ENCODE data around the gene FAM234A.
"Not testable (repeated sequence)": the region's sequence is repeated elsewhere in the genome, so short reads cannot be mapped to it uniquely, and the experiment has no call there.

Gene FAM234A

GRCh38 chr16:266258-267164 lies 31.9 kb downstream of the FAM234A start:
- no peak for DNase-seq

- not testable (repeated sequence) for DNase-seq
Observed at GRCh38 chr16:267562-267961, 32.9 kb downstream of the FAM234A start.

- DNase-seq = peak; percentile 55
Observed at GRCh38 chr16:268141-269053, 33.8 kb downstream of the FAM234A start.

GRCh38 chr16:269061-269796 lies 34.6 kb downstream of the FAM234A start:
- no peak for DNase-seq

- DNase-seq = no peak
Observed at GRCh38 chr16:270381-271255, 36.0 kb downstream of the FAM234A start.

- DNase-seq = no peak
Observed at GRCh38 chr16:272633-273546, 38.3 kb downstream of the FAM234A start.

- no peak for DNase-seq
Observed at GRCh38 chr16:273547-274421, 39.2 kb downstream of the FAM234A start.

GRCh38 chr16:275041-275641 lies 40.5 kb downstream of the FAM234A start:
- DNase-seq = no peak

- no peak for DNase-seq
Observed at GRCh38 chr16:275786-276232, 41.2 kb downstream of the FAM234A start, which contains the start of gene RGS11. TSS of gene RGS11 (minus strand) at chr16:275944. CDS start at chr16:275911, 33 bp downstream.

- no peak for DNase-seq
Observed at GRCh38 chr16:276426-277077, 41.9 kb downstream of the FAM234A start.

- DNase-seq = peak; percentile 46
Observed at GRCh38 chr16:278863-279366, 44.3 kb downstream of the FAM234A start.

GRCh38 chr16:279531-279930 lies 44.9 kb downstream of the FAM234A start:
- no peak for DNase-seq

GRCh38 chr16:280005-280460 lies 45.4 kb downstream of the FAM234A start:
- DNase-seq = no peak

- DNase-seq = no peak
Observed at GRCh38 chr16:280552-280951, 45.9 kb downstream of the FAM234A start, which contains the start of gene ARHGDIG. TSS of gene ARHGDIG (plus strand) at chr16:280591. CDS start at chr16:280681, 90 bp downstream.

GRCh38 chr16:280991-281659 lies 46.5 kb downstream of the FAM234A start:
- no peak for DNase-seq

GRCh38 chr16:281660-282255 lies 47.1 kb downstream of the FAM234A start:
- DNase-seq = no peak

- DNase-seq = no peak
Observed at GRCh38 chr16:282491-282890, 47.9 kb downstream of the FAM234A start.

Measured in NCI-H345 (cell line).